Activated CD4-positive, alpha-beta T cell treated with anti-CD3 and anti-CD28 coated beads, Interleukin-2, amount 50 U/mL, for 4 hours (primary cell): Measurements from ENCODE around the gene SFTPA2.
"Not testable (repeated sequence)": the region's sequence is repeated elsewhere in the genome, so short reads cannot be mapped to it uniquely, and the experiment has no call there.

ENCODE experiments used
- DNase-seq, 2 experiments: peaks; one replicate each; pipeline ENCODE4 v3.0.0-alpha.2; 2020

SFTPA2 gene

DNA sequence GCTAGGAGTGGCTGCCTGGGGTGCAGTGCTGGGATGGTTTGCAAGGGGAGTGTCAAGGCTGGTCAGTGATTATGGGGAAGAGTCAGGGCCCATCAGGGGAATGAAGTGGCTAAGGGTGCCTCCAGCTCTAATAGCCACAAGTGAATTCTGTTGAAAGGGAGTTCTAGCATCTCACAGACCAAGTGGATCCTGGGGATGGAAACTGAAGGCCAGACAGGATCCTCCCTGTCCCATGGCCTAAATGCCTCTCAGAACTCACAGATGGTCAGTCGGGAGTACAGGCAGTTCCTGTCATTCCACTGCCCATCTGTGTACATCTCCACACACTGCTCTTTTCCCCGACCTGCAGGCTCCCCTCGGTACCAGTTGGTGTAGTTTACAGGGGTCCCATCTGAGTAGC, 3.2 kb downstream of the SFTPA2 start:
- not testable (repeated sequence) for DNase-seq

DNA sequence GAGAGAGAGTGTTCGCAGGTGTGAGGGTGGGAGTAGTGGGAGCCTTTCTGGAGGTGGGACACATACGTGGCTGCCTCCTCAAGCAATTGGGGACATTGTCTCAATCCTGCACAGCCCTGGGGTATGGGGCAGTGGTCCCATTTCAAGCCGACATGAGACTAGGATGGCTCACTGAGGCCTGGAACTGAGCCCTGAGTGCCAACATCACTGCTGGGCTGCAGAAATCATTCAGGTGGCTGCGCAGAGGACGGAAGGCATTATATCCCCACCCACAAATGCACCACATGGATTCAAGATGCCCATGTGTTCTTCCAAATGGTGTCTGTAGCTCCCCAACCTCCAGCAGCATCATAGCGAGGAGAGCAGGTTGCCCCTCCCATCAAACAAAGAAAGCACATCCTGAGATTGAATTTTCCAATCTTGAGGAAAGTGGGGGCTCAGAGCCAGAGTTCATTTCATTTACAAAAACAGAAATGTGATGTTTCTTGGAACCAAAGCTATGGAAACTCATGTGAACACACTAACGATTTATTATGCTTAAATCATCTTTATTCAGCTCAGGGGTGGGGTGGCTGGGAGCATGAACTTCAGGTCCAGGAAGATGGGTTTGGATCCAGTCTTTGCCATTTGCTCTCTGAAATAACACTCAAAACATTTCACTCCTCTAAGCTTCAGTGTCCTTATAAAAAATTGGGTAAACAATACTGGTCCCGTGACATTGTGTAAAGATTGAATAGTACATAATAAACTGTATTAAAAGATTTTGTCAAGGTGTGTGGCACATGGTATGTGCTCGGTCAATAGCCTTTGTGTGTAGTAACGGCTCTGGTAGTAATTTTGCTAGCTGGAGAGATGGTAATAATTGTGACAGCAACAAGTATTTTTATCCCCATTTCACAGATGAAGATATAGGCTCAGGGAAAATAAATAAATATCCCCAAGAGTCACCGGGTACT, 4.6 kb downstream of the SFTPA2 start:
- no peak for DNase-seq

DNA sequence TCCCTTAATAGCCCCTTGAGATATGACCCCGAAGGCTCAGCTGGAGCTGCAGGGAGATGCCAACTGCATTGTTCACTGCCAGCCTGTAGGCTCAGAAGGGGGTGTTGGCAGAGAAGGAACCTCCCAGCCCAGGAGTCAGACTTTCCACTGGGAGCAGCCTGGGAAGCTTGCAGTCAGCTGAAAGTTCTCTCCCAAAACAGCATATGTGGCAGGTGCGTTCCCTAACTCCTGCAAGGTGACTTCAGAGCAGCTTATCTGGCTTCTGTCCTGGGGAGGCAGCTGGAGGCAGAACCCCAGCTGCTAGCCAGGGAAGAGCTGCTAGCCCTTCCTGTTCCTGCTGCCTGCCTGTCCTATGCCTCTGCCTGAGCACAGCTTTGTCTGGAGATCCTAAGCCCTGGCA, 8.1 kb downstream of the SFTPA2 start:
- no peak for DNase-seq

DNA sequence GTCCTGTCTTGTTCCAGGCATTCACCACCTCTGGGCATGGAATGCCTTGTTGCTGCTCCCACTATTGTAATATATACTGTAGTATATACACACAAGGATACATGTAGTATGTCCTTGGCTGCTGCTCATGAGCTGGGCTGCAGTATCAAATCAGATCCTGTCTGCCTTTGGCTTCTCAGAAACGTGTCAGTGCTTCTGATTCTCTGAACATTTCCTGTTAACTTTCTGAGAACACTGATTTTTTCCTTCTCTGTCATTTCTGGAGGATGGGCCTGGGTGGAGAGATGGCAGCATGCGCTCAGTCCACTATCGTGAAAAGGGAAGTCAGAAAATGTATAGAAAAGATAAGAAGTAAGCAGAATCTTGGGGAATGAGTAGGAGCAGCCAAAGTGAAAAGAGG, 12.2 kb downstream of the SFTPA2 start:
- no peak for DNase-seq

DNA sequence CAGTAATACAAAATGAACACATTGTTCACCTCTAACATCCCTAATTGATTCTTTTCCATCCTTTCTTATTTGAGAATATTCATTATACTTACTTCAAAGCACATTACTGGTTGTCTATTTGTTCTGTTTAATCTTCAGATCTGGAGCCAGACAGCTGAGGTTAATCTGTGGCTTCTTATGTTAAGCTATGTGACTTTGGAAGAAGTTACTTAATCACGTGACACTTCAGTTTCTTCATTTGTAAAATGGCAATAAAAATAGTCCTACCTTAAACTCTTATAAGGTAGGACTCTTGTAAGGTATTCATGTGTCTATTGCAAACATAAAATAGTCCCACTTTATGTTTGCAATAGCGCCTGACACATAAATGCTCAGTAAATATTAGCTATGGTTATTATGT, 13.1 kb downstream of the SFTPA2 start:
- DNase-seq, result not testable (repeated sequence)

DNA sequence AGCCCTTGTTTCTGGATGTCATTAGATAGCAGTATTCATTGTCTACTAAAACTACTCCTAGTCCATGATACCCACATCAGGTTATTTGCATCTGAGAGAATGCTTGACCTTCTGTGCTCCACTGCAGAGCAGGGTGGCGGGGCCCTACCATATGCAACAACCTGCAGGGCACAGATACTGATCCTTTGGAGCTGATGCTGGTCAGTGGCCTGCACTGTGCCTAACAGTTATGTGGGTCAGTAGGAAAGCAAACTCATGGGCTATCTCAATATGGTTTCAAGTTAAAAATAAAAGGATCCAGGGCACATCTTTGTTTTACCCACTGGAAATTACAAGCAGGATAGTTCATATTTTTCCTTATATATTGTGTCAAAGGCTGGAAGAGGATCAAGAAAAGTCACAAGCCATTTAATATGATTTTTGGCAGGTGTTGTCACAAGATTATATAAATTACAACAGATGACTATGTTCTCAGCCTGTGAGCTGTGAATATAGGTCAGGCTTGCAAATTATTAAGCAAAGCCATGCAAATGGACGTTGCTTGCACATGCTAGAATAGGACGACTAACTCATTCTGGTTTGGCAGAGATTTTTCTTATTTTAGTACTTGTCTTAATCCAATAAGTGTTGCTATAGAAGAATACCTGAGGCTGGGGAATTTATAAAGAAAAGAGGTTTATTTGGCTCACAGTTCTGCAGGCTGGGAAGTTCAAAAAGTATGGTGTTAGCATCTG, 15.1 kb downstream of the SFTPA2 start:
- DNase-seq, result not testable (repeated sequence)

DNA sequence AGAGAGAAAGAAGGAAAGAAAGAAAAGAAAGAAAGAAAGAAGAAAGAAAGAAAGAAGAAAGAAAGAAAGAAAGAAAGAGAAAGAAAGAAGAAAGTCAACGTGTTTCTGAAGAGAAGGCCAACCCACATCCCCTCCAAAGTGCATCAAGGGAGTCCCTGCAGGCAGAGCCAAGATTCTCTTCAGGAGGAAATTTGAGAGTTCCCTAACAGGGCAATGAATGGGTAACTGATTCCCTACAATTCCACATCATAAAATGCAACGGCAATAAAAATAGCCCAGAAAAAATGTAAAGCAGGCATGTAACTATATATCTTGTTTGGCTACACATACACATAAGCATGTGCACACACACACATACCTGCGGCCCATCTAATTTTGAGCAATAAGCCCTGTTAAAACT, 15.8 kb downstream of the SFTPA2 start:
- DNase-seq, result not testable (repeated sequence)

DNA sequence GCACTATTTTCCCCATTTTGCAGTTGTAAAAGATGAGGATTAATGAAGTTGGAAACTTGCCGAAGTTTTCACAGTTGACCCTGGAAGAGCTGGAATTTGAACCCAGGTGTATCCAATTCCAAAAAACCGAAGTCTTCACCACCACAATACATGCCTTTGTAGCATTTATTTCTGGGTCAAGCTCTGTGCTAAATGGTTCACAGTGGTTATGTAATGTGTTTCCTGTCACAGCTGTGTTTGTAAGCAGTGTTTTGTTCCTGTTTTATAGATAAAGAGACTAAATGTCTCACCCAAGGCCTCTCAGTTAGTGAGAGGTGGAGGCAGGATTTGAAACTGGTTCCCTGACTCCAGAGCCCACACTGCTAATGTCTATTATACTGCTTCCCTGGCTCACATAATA, 17.6 kb downstream of the SFTPA2 start:
- DNase-seq, result no peak

DNA sequence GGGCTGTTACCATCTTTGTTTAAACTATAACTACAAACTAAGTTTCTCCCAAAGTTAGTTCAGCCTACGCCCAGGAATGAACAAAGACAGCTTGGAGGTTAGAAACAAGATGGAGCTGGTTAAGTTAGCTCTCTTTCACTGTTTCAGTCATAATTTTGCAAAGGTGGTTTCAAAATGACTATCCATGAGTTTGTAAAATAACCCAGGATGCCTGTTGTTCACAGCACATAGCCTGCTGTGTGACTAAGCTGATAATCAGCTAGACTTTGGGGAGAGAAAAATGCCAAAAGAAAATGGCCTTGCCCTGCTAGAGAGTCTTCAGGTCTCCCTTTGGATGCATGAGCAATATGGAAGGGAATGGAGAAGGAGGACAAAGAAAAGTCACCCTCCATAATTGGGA, 19.3 kb downstream of the SFTPA2 start:
- DNase-seq, result not testable (repeated sequence)

DNA sequence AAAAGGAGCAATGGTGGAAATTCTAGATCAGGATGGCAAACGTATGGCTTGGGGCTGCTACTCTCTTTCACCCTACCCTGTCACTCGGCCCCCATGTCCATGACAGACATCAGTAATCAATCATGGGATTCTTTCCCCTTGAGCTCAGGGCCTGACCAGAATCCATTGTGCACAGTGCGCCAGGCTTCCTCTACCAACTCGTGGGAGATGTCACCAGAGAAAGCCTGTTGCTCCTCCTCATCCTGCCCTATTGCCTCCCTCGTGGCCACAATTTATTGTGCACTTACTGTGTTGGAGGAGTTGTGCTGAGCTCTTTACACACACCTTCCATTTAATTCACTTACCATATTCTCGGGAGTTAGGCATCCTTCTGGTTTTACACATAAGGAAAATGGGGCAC, 21.9 kb downstream of the SFTPA2 start:
- not testable (repeated sequence) for DNase-seq

DNA sequence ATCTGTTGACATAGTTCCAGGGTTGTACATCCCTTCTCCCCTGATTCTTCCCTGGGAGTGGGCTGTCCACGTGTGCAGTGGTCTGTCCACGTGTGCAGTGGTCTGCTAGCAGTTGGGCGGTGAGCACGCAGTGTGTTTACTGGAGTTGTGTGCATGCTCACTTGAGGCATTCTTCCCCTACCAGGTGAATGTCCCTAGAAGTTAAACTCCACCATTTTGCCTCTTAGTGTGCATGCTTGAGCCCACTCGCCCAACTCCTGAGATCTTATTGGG, 26.4 kb downstream of the SFTPA2 start:
- DNase-seq, result not testable (repeated sequence)

DNA sequence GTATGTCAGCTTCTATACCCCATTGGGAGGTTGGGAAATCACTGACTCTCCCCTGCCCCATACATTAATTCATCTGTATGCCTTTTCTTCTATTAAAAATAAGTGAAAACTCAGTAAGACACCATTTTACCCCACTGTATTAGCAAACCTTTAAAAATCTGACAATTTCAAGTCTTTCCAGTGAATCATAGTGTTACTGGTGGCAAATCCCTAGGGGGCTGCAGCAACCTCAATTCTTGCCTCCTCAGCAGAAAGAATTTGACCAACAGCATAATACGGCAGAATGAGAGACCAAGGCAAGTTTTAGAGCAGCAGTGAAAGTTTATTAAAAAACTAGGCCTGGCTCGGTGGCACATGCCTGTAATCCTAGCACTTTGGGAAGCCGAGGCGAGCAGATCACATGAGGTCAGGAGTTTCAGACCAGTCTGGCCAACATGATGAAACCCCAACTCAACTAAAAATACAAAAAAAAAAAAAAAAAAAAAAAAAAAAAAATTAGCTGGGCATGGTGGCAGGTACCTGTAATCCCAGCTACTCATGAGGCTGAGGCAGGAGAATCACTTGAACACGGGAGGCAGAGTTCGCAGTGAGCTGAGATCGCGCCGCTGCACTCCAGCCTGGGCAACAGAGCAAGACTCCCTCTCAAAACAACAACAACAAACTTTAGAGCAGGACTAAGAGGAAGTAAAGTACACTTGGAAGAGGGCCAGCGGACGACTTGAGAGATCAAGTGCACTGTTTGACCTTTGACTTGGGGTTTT, 26.9 kb downstream of the SFTPA2 start:
- DNase-seq, result not testable (repeated sequence)

DNA sequence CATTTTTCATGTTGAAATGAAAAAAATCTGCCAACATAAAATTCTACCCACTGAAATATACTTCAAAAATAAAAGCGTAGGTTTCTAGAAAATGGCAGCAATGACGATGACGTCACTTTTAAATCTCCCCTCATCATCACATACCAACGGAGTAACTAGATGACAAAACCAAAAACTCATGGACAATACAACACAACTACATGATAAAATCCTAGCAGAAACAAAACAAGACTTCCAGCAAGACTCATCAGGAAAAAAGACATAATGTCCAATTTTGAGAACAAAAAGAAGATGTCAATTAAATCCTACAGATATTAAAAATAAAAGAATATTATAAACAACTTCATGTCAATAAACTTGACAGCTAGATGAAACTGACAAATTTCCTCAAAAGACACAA, 31.9 kb downstream of the SFTPA2 start:
- not testable (repeated sequence) for DNase-seq

DNA sequence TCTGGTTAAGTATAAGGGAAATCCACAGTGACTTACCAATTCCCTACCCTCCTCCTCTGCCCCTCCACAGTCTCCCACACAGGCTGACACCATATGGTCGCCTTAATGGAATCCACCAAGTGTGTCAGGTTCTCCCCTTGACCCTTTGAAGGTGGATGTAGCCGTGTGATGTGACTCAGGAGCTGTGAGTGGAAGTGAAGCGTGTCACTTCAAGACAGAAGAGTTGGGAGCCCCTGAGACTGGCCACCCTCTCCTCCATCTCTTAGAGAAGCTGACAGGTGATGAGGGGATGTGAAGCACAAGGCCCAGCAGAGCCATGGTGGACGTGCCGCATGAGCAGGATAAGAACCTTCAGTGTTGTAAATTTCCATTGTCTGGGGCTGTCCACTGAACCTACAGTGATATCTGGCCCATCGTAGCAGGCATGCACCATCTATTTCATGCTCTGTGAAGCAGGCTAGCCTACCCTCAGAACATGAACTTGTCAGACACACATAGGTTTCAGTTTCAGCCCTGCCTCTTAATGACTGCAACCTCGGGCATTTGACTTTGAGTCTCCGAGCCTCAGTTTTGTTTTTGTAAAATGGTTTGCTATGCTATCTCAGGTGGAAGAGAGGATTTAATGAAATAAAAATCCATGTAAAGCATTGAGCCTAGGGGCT, 35.0 kb downstream of the SFTPA2 start:
- not testable (repeated sequence) for DNase-seq

DNA sequence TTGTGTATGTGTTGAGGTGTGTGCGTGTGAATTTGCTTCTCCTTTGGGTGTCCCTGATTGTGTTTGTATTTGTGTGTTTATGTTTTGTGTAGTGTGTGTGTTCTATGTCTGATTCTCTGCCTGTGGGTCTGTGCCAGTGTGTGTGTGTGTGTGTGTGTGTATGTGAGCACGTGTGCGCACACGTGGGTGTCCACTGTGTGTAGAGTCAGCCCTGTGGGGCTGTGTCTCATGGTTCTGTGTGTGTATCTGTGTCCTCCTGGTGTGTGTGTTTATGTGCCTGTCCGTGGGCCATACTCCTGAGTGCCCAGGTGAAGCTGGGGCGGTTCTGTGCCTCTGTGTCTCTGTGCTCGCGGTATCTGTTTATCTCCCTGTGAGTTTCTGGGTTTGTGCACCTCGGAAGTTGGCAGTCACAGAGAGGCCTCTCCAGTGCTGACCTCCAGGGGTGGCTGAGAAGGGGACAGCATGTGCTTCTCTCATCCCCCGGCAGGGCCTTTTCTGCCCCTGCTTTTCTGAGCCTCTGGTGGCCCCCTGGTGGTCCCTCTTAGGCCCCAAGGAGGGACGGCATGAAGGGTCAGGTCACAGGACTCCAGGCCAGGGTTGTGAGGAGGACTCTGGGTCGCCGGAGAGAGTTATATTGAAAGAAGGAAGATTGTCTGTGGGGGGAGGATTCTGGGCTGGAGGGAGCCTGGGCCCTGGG, 36.9 kb downstream of the SFTPA2 start:
- not testable (repeated sequence) for DNase-seq

DNA sequence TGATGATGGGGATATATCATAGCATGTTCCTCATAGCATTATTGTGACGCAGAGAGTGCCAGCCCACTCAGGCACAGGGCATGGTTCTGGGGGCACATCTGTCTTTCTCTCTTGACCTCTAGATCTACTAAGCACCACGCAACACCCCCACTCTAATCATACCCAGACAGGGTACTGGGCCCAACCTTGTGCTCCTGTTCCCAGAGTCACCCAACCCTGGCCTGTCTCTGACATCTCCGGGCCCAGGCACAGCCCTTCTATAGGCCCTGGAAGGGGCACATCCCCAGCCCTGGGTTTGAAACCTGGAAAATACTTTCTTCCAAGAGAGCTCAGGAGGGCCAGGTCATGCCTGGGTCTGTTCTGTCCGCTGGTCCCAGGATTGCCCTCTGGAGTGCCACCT, 37.7 kb downstream of the SFTPA2 start:
- not testable (repeated sequence) for DNase-seq

DNA sequence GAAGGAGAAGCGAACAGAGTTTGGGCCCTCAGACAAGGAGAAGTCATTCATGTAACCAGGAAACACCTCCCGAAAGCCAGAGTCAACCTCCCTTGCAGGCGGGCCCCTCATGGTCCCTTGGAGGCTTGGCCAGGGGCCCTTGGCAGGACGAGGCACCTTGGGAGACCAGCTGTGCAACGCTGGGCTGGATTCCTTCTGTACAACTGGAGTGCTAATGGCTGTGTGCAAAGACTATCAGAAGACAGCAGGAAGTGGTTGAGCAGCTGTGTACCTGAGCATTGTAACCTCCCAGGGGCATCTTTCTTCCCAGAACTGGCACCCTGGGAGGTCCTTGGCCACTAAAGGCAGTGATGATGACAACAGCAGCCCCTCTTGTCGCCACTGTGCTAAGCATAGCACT, 38.5 kb downstream of the SFTPA2 start:
- not testable (repeated sequence) for DNase-seq

DNA sequence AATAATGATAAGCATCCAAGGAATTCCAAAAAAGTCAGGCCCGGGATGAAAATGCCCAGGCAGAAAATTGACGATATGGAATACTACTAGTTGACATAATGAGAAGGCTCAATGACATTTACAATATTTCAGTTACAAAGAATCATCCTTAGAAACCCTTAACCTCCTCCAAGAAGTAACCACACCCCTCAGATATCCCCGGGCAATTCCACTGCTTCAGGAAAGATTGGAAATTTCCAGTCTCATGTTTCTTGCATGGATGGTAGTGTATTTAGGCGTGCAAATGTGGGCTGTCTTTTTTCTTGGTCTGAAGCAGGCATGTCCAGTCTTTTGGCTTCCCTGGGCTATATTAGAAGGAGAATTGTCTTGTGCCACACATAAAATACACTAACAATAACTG, 42.6 kb downstream of the SFTPA2 start:
- not testable (repeated sequence) for DNase-seq

DNA sequence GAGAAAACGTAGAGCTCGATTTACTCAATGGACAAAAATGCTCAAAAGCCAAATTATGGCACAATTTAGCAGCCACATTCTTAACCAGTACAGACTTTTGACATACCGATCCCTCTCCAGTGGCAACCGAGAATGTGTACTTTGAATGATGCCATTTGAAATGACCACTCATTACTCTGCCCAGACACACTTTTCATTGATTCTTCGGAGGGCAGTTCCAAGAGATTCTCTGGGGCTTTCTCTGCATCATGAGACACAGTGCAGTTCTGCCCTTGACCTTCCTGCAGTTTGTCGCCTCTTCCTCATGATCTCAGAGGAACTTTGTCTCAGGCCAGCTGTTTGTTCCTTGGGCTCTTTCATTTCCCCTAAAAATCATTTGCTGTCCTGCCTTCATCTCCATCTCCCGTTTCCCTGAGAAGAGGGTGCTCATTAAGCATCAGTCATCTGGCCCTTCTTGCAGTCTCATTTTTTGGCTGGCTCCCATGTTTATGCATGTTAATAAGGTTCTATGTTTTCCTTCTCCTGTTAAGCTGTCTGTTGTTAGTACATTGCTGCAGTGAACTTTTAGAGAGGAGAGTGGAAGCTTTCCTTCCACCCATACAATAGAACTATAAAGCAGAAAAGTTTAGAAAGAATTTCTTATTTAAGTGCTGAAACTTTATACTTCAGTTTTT, 43.5 kb downstream of the SFTPA2 start:
- DNase-seq, result not testable (repeated sequence)

DNA sequence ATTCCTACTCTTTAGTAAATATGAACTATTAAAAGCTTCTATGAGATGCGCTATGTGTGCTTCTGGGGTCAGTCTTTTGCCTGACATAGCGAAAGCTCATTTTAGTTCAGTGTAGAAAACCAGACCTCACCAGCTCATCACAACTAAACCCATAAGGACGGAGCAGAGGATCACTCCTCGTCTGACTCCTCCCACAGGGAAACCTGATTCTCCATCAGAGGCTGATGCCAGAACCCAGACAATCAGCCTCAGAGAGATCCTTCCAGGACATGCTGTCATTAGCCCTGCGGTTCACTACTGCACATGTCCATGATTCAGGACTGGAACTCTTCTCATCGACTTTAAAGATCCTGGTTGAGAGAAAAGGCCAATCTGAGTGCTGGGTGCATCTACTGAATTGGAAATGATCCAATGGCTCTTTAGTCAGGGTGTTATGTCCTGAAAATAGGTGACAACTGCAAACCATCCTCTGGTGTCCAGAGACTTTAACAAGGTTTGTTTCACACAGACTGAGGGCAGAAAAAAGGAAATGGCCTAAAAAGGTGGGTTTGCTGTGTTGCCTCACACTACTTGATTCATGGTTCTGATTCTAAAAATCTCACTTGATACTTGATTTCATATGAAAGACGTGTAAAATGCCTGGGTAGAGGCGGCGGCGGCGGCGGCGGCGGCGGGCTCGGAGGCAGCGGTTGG, 48.2 kb downstream of the SFTPA2 start, which contains the start of gene EIF5AL1:
TSS of gene EIF5AL1 (plus strand) at position 643 of the 693 bp plus-strand sequence. CDS start 117 bp downstream, outside the sequence.
- DNase-seq, result not testable (repeated sequence)
